Small intestine (tissue), 7 donors: ENCODE data around the gene UBE3B. TPM values are rescaled to one million over a fixed set of nuclear protein-coding genes. Genes with fewer than 3 reads are reported as not detected.

Experiments
- DNase-seq, 2 donors: peaks; one replicate each; pipeline versions ENCODE4 v3.0.0 to v3.0.0-alpha.2; 2013
- FAIRE-seq: peaks from 2 replicates; lab custom pipeline; 2012; peaks lifted over from hg19 to GRCh38; lab: Jason Lieb, UNC
- H3K27ac ChIP-seq, 3 donors: one replicate each; pipeline ENCODE4 v1.5.1; 2013; ENCODE audit warnings: low read length in 2 of 3, mild to moderate bottlenecking in 2 of 3, control low read depth in 1 of 3, inconsistent platforms in 1 of 3, low read depth in 1 of 3, moderate library complexity in 1 of 3
- H3K27me3 ChIP-seq, 3 donors: one replicate each; pipeline ENCODE4 v1.6.1; 2013; ENCODE audit warnings: low read length in 3 of 3, inconsistent platforms in 1 of 3; ENCODE audit not compliant: control insufficient read depth in 3 of 3, insufficient read depth in 3 of 3
- H3K36me3 ChIP-seq, 3 donors: one replicate each; pipeline ENCODE4 v1.6.1; 2013; ENCODE audit warnings: low read length in 3 of 3, inconsistent platforms in 1 of 3, low read depth in 1 of 3, mild to moderate bottlenecking in 1 of 3, moderate library complexity in 1 of 3; ENCODE audit not compliant: control insufficient read depth in 3 of 3, insufficient read depth in 2 of 3
- H3K4me1 ChIP-seq, 3 donors: one replicate each; pipeline ENCODE4 v1.6.1; 2013; ENCODE audit warnings: low read length in 2 of 3, inconsistent platforms in 1 of 3, low read depth in 1 of 3, mild to moderate bottlenecking in 1 of 3, moderate library complexity in 1 of 3; ENCODE audit not compliant: control insufficient read depth in 3 of 3, insufficient read depth in 2 of 3
- H3K4me3 ChIP-seq, 3 donors: one replicate each; pipeline ENCODE4 v1.5.1; 2013; ENCODE audit warnings: low read length in 3 of 3, control low read depth in 1 of 3, inconsistent platforms in 1 of 3, low read depth in 1 of 3, mild to moderate bottlenecking in 1 of 3, moderate library complexity in 1 of 3
- H3K9me3 ChIP-seq, 2 donors: one replicate each; pipeline ENCODE4 v1.6.1; 2013; ENCODE audit warnings: low read depth in 1 of 2, low read length in 1 of 2; ENCODE audit not compliant: control insufficient read depth in 2 of 2, insufficient read depth in 1 of 2
- WGBS, 3 donors: extraction: QIAGEN DNeasy Blood & Tissue Kit; methylation state at CpG; one replicate each; pipeline ENCODE4 v1.1.7; 2013; 5-methylcytosine and 5-hydroxymethylcytosine counted together
- polyA plus RNA-seq, 4 donors: library from polyadenylated mRNA; stranded (reverse) in 3 of 4; unstranded in 1 of 4; fragments of 200-250 nt in 3 of 4; fragments of 120-200 nt in 1 of 4; gene quantifications; one replicate each; pipeline versions ENCODE4 v1.2.1 to v1.2.3, GENCODE V29; 2013
- donor health status: healthy with polysubstance abuse.
- donor health status: control.
- donor health status: control.
- donor health status: Bipolar disorder and iron deficiency.
- donor health status: healthy.

The UBE3B gene
- polyA plus RNA-seq, 4 donors: 13.0 to 33.2 (median 13.3) TPM

DNA sequence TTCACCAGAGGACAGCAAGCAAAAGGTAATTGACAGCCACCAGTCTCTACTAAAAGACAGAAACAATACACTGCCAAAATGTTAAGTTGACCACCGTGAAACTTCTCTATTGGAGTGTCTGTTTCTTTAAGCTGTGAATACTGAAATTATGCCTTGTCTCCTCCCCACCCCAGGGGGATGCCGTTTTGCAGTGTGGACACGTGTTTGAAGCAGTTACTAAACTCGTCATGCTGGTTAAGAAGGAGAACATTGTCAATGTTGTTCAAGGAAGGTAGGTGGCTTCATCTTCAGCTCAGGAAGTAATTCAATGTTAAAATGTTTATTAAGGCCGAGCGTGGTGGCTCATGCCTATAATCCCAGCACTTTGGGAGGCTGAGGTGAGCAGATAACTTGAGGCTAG, 33.2 kb upstream of the UBE3B start:
- DNase-seq (no peak), FAIRE-seq (no peak)
- no peak overlapping the region for H3K4me3 ChIP-seq
- H3K9me3 ChIP-seq: no peaks in the 10 kb centered on the region
- H3K27me3 ChIP-seq: no peaks in the 10 kb centered on the region
- H3K4me1 ChIP-seq: no peaks in the 10 kb centered on the region
- no peak overlapping the region for H3K27ac ChIP-seq
- 66 to 77% (median 73%) methylated on average over 6 of the region's 6 CpGs for WGBS, 3 donors
- H3K36me3 ChIP-seq: peaks cover 2 to 20% (median 8%) of the 10 kb centered on the region in 3 donors

DNA sequence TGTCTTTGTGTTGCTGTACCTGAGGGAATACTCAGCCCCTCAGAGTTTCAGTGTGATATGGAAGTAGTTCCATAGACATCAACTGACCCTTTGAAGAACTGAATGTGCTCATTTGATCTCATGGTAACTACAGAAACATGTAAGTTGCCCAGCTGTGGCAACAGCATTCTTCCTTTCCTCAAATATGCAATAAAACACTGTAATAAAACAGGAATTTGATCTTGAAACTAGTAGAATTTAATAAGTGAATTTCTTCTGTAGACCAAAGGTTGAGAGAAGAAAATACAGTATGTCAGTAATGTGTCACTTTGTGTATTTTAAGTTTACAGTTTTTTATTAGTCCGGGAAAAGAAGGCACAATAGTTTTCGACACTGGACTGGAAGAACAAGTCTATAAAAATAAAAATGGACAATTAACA, 32.2 kb upstream of the UBE3B start:
- Histone ChIP-seq H3K4me3 (no peak overlapping the region), H3K4me1 (no peaks in the 10 kb centered on the region), H3K36me3 (peaks cover 2 to 25% (median 8%) of the 10 kb centered on the region in 3 donors), H3K9me3 (no peaks in the 10 kb centered on the region), H3K27ac (no peak overlapping the region), H3K27me3 (no peaks in the 10 kb centered on the region)
- no peak for FAIRE-seq
- WGBS, 3 donors: 82 to 95% (median 86%) methylated on average over 2 of the region's 2 CpGs
- DNase-seq: no peak

DNA sequence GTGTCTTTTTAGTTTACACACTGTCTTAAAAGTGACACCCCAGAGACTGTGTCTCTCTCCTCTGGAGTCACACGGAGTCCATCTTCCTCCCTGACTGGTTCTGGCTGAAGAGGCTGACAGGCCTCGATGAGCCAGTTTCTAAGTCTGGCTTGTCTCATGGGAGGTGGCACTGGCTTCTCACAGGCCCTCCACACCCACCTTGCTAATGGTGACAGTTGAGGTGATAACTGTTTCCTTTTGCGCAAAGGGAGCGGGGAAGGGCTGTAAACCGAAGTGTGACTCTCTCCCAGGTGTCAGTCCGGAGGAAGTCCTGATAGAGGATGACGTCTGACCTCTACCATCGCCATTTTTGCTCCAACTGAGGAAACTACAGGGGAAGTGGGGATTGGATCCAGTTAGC, 30.6 kb upstream of the UBE3B start:
- H3K27ac ChIP-seq: peak overlapping the region in 1 of 3 donors; percentile 28
- DNase-seq: no peak

DNA sequence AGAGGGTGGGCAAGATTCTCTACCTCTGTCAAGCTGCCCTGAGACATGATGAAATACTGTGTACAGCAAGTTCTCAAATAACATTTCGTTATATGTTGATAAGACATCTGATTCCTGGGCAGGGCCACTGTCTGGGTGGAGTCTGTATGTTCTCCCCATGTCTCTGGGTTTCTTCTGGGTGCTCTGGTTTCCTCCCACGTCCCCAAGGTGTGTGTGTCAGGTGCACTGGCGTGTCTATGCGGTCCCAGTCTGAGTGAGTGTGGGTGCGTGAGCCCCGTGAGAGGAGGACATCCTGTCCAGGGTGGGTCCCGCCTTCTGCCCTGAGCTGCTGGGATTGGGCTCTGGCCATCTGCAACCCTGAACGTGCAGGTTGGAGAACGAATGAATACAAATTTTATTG, 30.0 kb upstream of the UBE3B start:
- Histone ChIP-seq H3K27ac (peak overlapping the region in 1 of 3 donors; percentile 28), H3K27me3 (no peaks in the 10 kb centered on the region), H3K4me3 (no peak overlapping the region), H3K9me3 (no peaks in the 10 kb centered on the region), H3K36me3 (peaks cover 8 to 42% (median 9%) of the 10 kb centered on the region in 3 donors), H3K4me1 (no peaks in the 10 kb centered on the region)
- DNase-seq: no peak
- WGBS, 3 donors: 80 to 93% (median 90%) methylated on average over 9 of the region's 9 CpGs
- no peak for FAIRE-seq

More for the DNA sequence above, 30.6 kb upstream of the UBE3B start:
- no peak overlapping the region for H3K4me3 ChIP-seq
- peaks cover 8 to 39% (median 9%) of the 10 kb centered on the region in 3 donors for H3K36me3 ChIP-seq
- no peak for FAIRE-seq
- no peaks in the 10 kb centered on the region for H3K9me3 ChIP-seq
- H3K27me3 ChIP-seq: no peaks in the 10 kb centered on the region
- no peaks in the 10 kb centered on the region for H3K4me1 ChIP-seq
- WGBS, 3 donors: 86 to 94% (median 93%) methylated on average over 8 of the region's 8 CpGs

DNA sequence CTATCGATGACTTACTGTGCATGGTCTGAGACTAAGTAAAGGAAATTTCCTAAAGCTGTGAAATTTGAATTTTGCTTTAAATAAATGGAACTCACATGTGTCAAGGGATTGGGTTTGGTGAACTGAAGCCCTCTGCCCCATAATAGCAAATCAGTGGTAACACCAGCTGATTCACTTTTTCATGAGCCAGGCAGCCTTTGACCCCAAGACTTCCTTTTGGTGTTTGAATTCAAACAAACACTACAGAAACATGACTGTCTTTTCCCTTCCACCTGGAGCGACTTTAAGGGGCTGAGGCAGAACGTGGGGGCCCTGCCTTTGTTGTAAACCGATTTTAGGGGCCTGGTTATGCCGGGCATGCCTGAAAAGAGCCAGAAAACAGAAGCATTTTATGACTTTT, 29.2 kb upstream of the UBE3B start:
- no peak overlapping the region for H3K4me3 ChIP-seq
- no peak overlapping the region for H3K27ac ChIP-seq
- FAIRE-seq: no peak
- no peaks in the 10 kb centered on the region for H3K4me1 ChIP-seq
- no peaks in the 10 kb centered on the region for H3K27me3 ChIP-seq
- H3K36me3 ChIP-seq: peaks cover 9 to 46% (median 11%) of the 10 kb centered on the region in 3 donors
- H3K9me3 ChIP-seq: no peaks in the 10 kb centered on the region
- 64 to 79% (median 76%) methylated on average over 5 of the region's 5 CpGs for WGBS, 3 donors
- no peak for DNase-seq

DNA sequence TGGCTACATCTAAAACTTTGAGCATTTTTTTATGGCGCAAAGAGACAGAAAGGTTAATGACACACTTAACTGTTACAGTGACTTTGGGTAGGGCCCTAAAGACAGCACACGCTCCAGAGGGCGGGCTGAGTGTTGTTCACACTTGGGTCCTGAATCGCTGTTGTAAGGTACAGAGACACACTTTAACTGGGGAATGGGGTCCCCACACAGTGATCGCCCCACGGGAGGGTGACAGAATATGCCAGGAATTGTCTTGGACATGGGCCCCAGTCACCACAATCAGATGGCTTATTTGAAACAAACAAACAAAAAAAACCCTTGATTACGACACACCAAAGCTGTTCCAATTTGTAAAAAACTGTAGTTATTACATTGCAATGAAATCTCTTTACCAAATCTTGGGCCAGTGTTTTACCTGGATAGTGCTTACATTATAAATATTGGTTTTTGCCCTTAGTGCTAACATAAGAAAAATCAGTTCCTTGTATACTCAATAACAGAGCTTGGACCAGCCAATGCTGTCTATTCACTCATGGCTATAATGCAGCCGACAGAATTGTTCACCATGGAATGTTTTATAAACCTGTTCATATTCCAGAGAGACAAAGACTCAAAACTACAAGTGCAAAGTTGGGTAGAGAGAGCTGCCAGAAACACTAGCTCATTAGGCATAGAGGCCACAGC, 28.6 kb upstream of the UBE3B start:
- FAIRE-seq: no peak
- no peaks in the 10 kb centered on the region for H3K27me3 ChIP-seq
- no peak overlapping the region for H3K27ac ChIP-seq
- peaks cover 11 to 51% (median 12%) of the 10 kb centered on the region in 3 donors for H3K36me3 ChIP-seq
- no peak overlapping the region for H3K4me3 ChIP-seq
- no peaks in the 10 kb centered on the region for H3K4me1 ChIP-seq
- DNase-seq: no peak
- H3K9me3 ChIP-seq: no peaks in the 10 kb centered on the region
- 90 to 95% (median 90%) methylated on average over 8 of the region's 8 CpGs for WGBS, 3 donors

DNA sequence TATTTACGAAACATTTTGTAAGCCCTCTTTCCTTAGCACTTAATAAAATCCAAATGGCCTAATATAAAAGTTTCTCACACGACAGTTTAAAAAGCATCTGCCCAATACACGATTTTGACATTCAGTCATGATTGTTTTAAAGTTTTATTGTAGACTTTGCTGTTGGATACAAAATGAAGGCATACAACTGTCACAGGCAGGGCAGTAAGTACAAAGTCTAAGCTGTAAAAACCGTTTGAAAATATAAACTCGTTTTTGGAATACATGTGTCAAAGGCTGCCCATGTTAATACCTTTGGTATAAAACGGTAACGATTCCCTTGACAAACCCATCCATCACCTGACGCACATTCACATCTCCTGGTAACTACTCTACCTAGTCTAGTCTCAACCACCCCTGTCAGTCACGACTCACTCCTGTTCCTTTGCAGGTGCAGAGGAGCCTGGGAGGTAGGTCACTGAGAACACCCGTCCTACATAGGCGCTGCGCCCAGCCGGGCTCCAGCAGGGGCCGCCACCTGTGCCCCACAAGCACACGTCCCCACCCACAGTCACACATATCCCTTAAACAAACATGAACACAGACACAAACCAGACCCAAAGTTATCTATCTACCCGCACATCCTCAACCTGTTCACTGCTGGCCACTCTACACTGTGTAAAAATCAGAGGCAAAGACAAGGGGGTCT, 27.4 kb upstream of the UBE3B start:
- FAIRE-seq: no peak
- 67 to 77% (median 74%) methylated on average over 16 of the region's 16 CpGs for WGBS, 3 donors
- no peak for DNase-seq

DNA sequence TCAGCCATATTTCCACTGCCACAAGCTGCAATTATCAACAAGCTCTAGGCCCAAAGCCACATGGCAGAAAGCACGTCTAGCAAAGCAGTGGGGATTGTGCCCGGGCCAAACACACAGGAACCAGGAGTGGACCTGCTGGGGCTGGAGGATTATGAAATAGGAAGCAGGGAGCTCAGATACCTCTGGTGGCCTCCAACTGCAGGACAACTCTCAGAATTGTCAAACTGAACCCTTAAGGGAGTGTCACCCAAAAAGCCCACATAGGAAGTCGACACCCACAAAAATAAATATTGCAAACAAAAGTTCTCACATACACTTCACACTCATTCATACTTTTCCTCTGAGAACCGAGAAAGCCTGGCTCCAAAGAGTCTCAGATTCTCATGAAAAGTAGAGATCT, 26.5 kb upstream of the UBE3B start:
- Histone ChIP-seq H3K27ac (no peak overlapping the region), H3K27me3 (no peaks in the 10 kb centered on the region), H3K36me3 (peaks cover 14 to 67% (median 19%) of the 10 kb centered on the region in 3 donors), H3K4me3 (no peak overlapping the region), H3K4me1 (no peaks in the 10 kb centered on the region), H3K9me3 (no peaks in the 10 kb centered on the region)
- 70 to 87% (median 86%) methylated on average over 4 of the region's 4 CpGs for WGBS, 3 donors
- DNase-seq (no peak), FAIRE-seq (no peak)

More for the DNA sequence above, 27.4 kb upstream of the UBE3B start:
- Histone ChIP-seq H3K4me1 (no peaks in the 10 kb centered on the region), H3K36me3 (peaks cover 11 to 57% (median 15%) of the 10 kb centered on the region in 3 donors), H3K27me3 (no peaks in the 10 kb centered on the region), H3K9me3 (no peaks in the 10 kb centered on the region), H3K4me3 (no peak overlapping the region), H3K27ac (peak overlapping the region in 1 of 3 donors; percentile 14)
